Ishikawa (cell line): ENCODE results near the gene SLC4A1AP.

Source experiments
- EP300 ChIP-seq: IDR thresholded peaks from 2 replicates; pipeline ENCODE4 v1.6.1; 2012; ENCODE audit warnings: borderline replicate concordance
- MAX ChIP-seq: IDR thresholded peaks from 2 replicates; pipeline ENCODE4 v1.6.1; 2012
- NFIC ChIP-seq: IDR thresholded peaks from 2 replicates; pipeline ENCODE4 v1.6.1; 2012
- RAD21 ChIP-seq: IDR thresholded peaks from 2 replicates; pipeline ENCODE4 v1.6.1; 2012; ENCODE audit warnings: low read depth
- REST ChIP-seq: IDR thresholded peaks from 2 replicates; pipeline ENCODE4 v1.6.1; 2012; ENCODE audit warnings: low read depth, mild to moderate bottlenecking
- TAF1 ChIP-seq: IDR thresholded peaks from 2 replicates; pipeline ENCODE4 v1.6.1; 2012; ENCODE audit warnings: low read depth, mild to moderate bottlenecking
- TCF12 ChIP-seq: IDR thresholded peaks from 2 replicates; pipeline ENCODE4 v1.6.1; 2012; ENCODE audit warnings: low read depth
- USF1 ChIP-seq: IDR thresholded peaks from 2 replicates; pipeline ENCODE4 v1.6.1; 2012
- YY1 ChIP-seq: IDR thresholded peaks from 2 replicates; pipeline ENCODE4 v1.6.1; 2012; ENCODE audit warnings: low read depth

GRCh38 chr2:27714851-27715291 lies 51.2 kb downstream of the SLC4A1AP start:
- TF ChIP-seq USF1: no peak
- TF ChIP-seq REST: no peak
- no peak for TF ChIP-seq TCF12
- TF ChIP-seq MAX: no peak
- TF ChIP-seq TAF1: no peak
- no peak for TF ChIP-seq EP300
- no peak for TF ChIP-seq NFIC
- no peak for TF ChIP-seq YY1
- no peak for TF ChIP-seq RAD21
